GM21390 (cell line): ENCODE measurements around the gene ITIH5.
A peak's percentile ranks its signal among the peaks of the same experiment; 100 is the strongest.
"Not testable (repeated sequence)": the region's sequence is repeated elsewhere in the genome, so short reads cannot be mapped to it uniquely, and the experiment has no call there.

ENCODE experiments used
- ATAC-seq: cut with Tn5 transposase; IDR thresholded peaks from one replicate; pipeline ENCODE4 v1.9.1; 2021; ENCODE audit not compliant: unreplicated experiment

ITIH5 gene

GRCh38 chr10:7689591-7689990, 22.8 kb upstream of the ITIH5 start:
- ATAC-seq = no peak

GRCh38 chr10:7687228-7687907, 20.6 kb upstream of the ITIH5 start:
- peak; percentile 94 for ATAC-seq

- no peak for ATAC-seq
Observed at GRCh38 chr10:7686351-7687171, 19.8 kb upstream of the ITIH5 start.

- ATAC-seq = not testable (repeated sequence)
Observed at GRCh38 chr10:7680078-7680477, 13.3 kb upstream of the ITIH5 start.

GRCh38 chr10:7679256-7679655, 12.5 kb upstream of the ITIH5 start:
- no peak for ATAC-seq

GRCh38 chr10:7672341-7673134, 5.8 kb upstream of the ITIH5 start:
- no peak for ATAC-seq

- no peak for ATAC-seq
Observed at GRCh38 chr10:7670157-7670556, 3.4 kb upstream of the ITIH5 start.

GRCh38 chr10:7667262-7668141, 736 bp upstream of the ITIH5 start:
- no peak for ATAC-seq

- ATAC-seq = no peak
Observed at GRCh38 chr10:7665767-7666166, 999 bp downstream of the ITIH5 start.

GRCh38 chr10:7664707-7665106, 2.1 kb downstream of the ITIH5 start:
- ATAC-seq = no peak

GRCh38 chr10:7662522-7662921, 4.2 kb downstream of the ITIH5 start:
- no peak for ATAC-seq

GRCh38 chr10:7659560-7659959, 7.2 kb downstream of the ITIH5 start:
- ATAC-seq = no peak

GRCh38 chr10:7657552-7657951, 9.2 kb downstream of the ITIH5 start:
- ATAC-seq = no peak

GRCh38 chr10:7657079-7657478, 9.7 kb downstream of the ITIH5 start:
- not testable (repeated sequence) for ATAC-seq

GRCh38 chr10:7651853-7652470, 14.8 kb downstream of the ITIH5 start:
- no peak for ATAC-seq

GRCh38 chr10:7649673-7650300, 17.0 kb downstream of the ITIH5 start:
- ATAC-seq = no peak

- ATAC-seq = no peak
Observed at GRCh38 chr10:7647062-7647664, 19.6 kb downstream of the ITIH5 start.

GRCh38 chr10:7642491-7643011, 24.2 kb downstream of the ITIH5 start:
- ATAC-seq = no peak
